ENCODE measurements around the gene RNF224.

The RNF224 gene

GRCh38 chr9:137273611-137274320 is 46.5 kb downstream of the RNF224 start:
- no peak for DNase-seq (ENCODE audit: low read depth, low spot score)

GRCh38 chr9:137275203-137275587 is 47.9 kb downstream of the RNF224 start:
- no peak for DNase-seq (ENCODE audit: low read depth, low spot score)

GRCh38 chr9:137275588-137276472 is 48.5 kb downstream of the RNF224 start:
- no peak for DNase-seq (ENCODE audit: low read depth, low spot score)

GRCh38 chr9:137276473-137277328 is 49.4 kb downstream of the RNF224 start:
- no peak for DNase-seq (ENCODE audit: low read depth, low spot score)

- no peak for DNase-seq (ENCODE audit: low read depth, low spot score)
Measured at GRCh38 chr9:137277329-137278041, 50.2 kb downstream of the RNF224 start, which contains the start of gene TOR4A. Gene TOR4A, plus strand, starts transcription at chr9:137277726. Its CDS starts 964 bp downstream, at chr9:137278690.

- no peak for DNase-seq (ENCODE audit: low read depth, low spot score)
Measured at GRCh38 chr9:137278061-137278701, 50.9 kb downstream of the RNF224 start.
